A673 (cell line): Measurements from ENCODE around the gene ATG14.

Source experiments
- CTCF ChIP-seq: fragments of 300-800, 200-600 bp; sonication (generic); conservative IDR thresholded peaks from 2 replicates; pipeline ENCODE4 v1.5.1; 2017; ENCODE audit warnings: low read depth, mild to moderate bottlenecking, antibody characterized with exemption, low read length, moderate library complexity, mixed read lengths
- EZH2 ChIP-seq: fragments of 200-600 bp; sonication (generic); IDR thresholded peaks from 2 replicates; pipeline ENCODE4 v1.6.1; 2017; ENCODE audit warnings: borderline replicate concordance, low read depth, mild to moderate bottlenecking, mixed read lengths, antibody characterized with exemption, low read length; ENCODE audit not compliant: poor library complexity, severe bottlenecking

DNA sequence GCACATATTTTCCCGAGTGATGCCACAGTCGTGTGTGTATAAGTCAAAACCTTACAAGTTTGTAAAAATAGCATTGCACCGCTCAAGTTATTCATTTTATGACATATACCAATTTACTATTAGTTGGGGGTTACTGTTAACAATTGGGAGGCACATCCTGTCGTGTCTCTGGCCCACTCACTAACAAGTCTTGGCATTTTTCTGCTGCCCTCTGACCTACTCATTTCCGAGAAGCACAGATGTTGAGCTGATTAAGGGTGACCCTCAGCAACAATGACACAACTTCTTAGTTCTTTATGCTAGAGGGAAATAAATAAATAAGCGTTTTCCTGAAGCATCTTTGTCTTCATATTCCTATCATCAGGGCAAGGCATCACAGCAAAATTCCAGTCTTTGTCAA, 6.8 kb upstream of the ATG14 start:
- TF ChIP-seq CTCF (no peak), EZH2 (no peak)
